Right kidney (tissue), 1 donor: Measurements from ENCODE around the gene CASP2.
A peak's percentile ranks its signal among the peaks of the same experiment; 100 is the strongest.

Experiments
- DNase-seq: peaks from one replicate; pipeline ENCODE4 v3.0.0-alpha.2; 2016

The CASP2 gene

GRCh38 chr7:143331179-143331801 lies 43.1 kb downstream of the CASP2 start:
- DNase-seq: no peak

GRCh38 chr7:143334244-143334643 lies 46.1 kb downstream of the CASP2 start:
- DNase-seq: no peak

DNA sequence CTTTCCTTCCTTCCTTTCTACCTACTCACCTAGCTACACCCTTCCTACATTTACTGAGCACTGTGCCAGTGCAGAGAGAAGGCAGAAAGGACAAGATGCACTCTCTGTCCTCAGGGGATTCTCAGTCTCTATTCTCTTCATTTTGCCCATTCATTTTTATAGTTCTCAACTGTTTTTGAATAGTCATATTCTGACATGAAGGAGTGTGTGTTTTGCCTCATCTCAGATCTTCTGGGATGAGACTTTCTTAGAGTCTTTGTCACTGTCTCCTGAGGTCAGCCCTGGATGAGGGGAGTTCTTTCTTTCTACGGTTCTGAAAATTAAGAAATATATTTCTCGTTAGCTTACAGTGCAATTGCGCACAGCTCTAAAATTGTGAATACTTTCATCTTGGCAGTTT lies 49.1 kb downstream of the CASP2 start:
- DNase-seq: no peak

DNA sequence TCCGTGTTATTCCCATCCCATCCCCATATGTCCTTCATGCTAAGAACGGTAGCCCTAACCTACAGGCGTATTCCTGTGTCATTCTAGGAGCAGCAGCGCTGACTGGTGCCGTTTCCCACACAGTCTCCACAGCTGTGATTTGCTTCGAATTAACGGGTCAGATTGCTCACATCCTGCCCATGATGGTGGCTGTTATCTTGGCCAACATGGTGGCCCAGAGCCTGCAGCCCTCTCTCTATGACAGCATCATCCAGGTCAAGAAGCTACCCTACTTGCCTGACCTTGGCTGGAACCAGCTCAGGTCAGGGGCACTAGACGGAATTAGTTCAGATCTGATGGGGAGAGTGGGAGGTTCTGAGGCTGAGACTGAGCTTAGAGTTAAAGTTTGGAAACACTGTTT lies 53.7 kb downstream of the CASP2 start:
- no peak for DNase-seq

DNA sequence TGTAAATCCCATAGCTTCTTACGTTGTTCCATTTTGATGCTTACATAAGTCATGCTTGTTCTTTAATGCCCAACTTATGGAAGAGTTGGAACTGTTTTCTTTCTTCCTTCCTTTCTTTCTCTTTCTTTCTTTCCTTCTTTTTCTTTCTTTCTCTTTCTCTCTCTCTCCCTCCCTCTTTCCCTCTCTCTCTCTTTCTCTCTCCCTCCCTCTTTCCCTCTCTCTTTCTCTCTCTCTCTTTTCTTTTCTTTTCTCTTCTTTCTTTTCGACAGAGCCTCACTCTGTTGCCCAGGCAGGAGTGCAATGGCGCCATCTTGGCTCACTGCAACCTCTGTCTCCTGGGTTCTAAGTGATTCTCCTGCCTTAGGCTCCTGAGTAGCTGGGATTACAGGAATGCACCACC lies 55.4 kb downstream of the CASP2 start:
- DNase-seq: no peak

GRCh38 chr7:143345428-143345900 lies 57.3 kb downstream of the CASP2 start:
- peak; percentile 64 for DNase-seq

GRCh38 chr7:143346018-143346417 lies 57.9 kb downstream of the CASP2 start:
- no peak for DNase-seq

- DNase-seq: no peak
These were observed 59.8 kb downstream of the CASP2 start for GRCh38 chr7:143347950-143348349.

DNA sequence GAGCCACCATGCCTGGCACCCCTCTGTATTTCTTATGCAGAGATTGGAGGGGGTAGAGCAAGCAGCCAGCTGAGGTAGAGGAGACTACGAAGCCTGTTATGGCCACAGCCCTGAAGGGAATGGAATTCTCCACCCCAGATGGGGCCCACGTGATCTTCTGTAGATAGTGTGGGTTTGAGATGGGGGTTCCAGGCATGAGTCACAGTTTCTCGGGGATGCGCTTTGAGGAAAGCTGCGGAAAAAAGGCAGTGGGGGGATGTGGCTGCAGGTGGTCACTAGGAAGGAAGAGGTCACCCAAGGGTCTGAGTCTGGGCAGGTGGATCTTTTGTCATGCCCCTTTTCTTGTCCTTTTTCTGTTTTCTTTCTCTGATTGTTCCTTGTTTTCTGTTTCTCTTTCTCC lies 62.9 kb downstream of the CASP2 start:
- DNase-seq: no peak

DNA sequence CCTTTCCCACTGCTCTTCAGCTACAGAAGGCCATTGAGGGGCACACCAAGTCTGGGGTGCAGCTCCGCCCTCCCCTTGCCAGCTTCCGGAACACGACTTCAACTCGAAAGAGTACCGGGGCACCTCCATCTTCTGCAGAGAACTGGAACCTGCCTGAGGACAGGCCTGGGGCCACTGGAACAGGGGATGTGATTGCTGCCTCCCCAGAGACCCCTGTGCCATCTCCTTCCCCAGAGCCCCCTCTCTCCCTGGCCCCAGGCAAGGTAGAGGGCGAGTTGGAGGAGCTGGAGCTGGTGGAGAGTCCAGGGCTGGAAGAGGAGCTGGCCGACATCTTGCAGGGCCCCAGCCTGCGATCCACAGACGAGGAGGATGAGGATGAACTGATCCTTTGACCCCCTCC lies 63.4 kb downstream of the CASP2 start:
- no peak for DNase-seq

GRCh38 chr7:143352531-143353002 lies 64.4 kb downstream of the CASP2 start:
- DNase-seq: no peak

- DNase-seq: no peak
These were observed 66.2 kb downstream of the CASP2 start for GRCh38 chr7:143354376-143354775.

GRCh38 chr7:143354965-143355364 lies 66.8 kb downstream of the CASP2 start:
- no peak for DNase-seq

DNA sequence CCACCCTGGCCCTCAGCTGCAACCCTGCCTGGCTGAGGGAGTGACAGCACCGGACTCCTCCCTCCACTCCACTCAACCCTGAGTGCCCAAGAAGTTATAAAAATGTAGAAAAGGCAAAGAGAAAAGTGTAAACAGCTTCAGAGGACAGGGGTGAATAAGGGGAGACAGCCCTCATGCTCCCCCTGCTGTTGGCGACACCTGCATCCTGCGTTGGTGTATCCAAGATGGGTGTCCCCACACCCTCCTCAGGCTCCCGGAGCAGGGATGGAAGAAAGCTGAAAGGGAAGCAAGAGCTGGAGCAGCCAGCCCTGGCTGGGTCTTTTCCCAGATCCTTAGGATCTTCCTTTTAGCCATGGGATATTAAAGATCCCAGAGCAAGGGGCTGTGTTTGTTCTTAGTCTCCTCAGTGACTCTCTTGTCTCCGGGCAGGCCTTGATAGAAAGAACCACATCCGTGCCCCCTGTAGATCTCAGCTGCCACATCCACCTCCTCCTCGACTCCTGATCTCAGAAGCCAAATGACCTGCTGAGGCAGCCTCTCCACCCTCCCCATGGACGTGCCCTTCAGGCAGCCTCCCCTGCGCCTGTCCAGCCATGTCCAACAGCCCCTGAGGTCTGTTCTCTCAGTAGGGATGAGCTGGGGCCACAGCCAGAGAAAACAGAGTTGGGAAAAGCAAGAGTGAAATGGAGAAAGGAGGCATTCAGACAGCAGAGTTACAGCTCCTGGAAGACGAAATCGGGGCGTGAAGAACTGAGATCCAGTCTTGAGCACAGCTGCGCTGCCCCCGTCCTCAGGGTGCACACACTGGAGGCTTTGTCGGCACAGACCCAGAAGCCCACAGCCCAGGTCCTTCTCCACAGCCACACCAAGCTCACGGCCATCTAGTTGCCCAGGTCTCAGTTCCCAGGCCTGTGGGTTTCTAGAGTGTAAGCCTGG lies 67.6 kb downstream of the CASP2 start:
- DNase-seq: no peak

- no peak for DNase-seq
These were observed 68.4 kb downstream of the CASP2 start for GRCh38 chr7:143356414-143357050.
